Measurements from ENCODE around the gene DGCR2.
"Not testable (repeated sequence)": the region's sequence is repeated elsewhere in the genome, so short reads cannot be mapped to it uniquely, and the experiment has no call there.

DNA sequence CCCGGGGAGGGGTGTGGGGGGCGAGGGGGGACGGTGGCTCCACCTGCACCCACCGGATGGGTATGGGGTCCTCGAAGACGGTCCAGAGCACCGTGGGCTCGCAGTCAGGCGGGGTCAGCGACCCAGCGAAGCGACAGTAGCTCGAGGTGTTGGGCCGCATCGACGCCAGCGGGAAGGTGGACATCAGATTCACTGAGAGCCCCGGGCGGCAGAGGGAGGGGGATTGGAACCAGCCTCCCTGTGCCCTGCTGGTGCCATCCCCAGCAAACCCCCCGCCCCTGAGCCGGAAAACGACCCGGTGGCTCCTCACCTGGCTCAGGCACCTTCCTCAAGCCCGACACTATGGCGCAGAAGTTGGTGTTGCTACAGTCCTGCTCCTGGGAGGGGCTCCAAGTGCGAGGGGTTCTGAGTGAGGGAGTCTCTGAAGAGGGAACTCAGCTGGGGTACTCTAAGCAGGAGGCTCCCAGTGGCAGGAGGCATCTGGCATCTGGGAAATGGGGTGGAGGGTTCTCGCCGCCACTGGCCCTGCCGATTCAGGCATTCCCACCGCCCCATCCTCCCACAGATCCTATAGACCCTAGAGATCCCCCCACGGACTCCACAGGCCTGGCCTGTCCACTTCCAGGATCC, 89.9 kb downstream of the DGCR2 start:
- TF ChIP-seq, protein P1, sequence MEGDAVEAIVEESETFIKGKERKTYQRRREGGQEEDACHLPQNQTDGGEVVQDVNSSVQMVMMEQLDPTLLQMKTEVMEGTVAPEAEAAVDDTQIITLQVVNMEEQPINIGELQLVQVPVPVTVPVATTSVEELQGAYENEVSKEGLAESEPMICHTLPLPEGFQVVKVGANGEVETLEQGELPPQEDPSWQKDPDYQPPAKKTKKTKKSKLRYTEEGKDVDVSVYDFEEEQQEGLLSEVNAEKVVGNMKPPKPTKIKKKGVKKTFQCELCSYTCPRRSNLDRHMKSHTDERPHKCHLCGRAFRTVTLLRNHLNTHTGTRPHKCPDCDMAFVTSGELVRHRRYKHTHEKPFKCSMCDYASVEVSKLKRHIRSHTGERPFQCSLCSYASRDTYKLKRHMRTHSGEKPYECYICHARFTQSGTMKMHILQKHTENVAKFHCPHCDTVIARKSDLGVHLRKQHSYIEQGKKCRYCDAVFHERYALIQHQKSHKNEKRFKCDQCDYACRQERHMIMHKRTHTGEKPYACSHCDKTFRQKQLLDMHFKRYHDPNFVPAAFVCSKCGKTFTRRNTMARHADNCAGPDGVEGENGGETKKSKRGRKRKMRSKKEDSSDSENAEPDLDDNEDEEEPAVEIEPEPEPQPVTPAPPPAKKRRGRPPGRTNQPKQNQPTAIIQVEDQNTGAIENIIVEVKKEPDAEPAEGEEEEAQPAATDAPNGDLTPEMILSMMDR (IDR thresholded peaks at IDR 0.05; ENCODE audit: low read length) = not testable (repeated sequence)
- not testable (repeated sequence) for TF ChIP-seq EZH2 (optimal IDR thresholded peaks at IDR 0.05; ENCODE audit: low read depth, low read length); EZH2phosphoT487 (IDR thresholded peaks at IDR 0.05; ENCODE audit: low read length)
